CD14-positive monocyte (primary cell): Measurements from ENCODE around the gene ZFP82. TPM values are rescaled to one million over a fixed set of nuclear protein-coding genes. Genes with fewer than 3 reads are reported as not detected.

ENCODE experiments used
- DNase-seq, 3 donors: peaks; one replicate each; pipeline ENCODE4 v3.0.0-alpha.2; 2011 to 2022
- H2AFZ ChIP-seq: 2 replicates; pipeline ENCODE4 v1.6.0; 2012; ENCODE audit warnings: mild to moderate bottlenecking, low read depth, low read length, inconsistent platforms; ENCODE audit not compliant: insufficient read depth, poor library complexity, severe bottlenecking
- H3K27ac ChIP-seq, 2 donors: 1 replicate in 1 of 2; 2 replicates in 1 of 2; pipeline ENCODE4 v1.5.1; 2012 to 2013; ENCODE audit warnings: low read length in 2 of 2, control low read depth in 1 of 2, inconsistent platforms in 1 of 2, low read depth in 1 of 2, mild to moderate bottlenecking in 1 of 2
- H3K27me3 ChIP-seq, 2 donors: one replicate each; pipeline versions ENCODE4 v1.6.0 to v1.6.1; 2011 to 2013; ENCODE audit warnings: low read length in 2 of 2; ENCODE audit not compliant: control insufficient read depth in 2 of 2, insufficient read depth in 2 of 2
- H3K36me3 ChIP-seq, 2 donors: replicated peaks in 1 of 2; 1 replicate in 1 of 2; 2 replicates in 1 of 2; pipeline versions ENCODE4 v1.5.1 to v1.6.1; 2012 to 2013; ENCODE audit warnings: low read length in 2 of 2, control low read depth in 1 of 2, inconsistent platforms in 1 of 2, mild to moderate bottlenecking in 1 of 2; ENCODE audit not compliant: insufficient read depth in 2 of 2, control insufficient read depth in 1 of 2
- H3K4me1 ChIP-seq, 2 donors: 1 replicate in 1 of 2; 2 replicates in 1 of 2; pipeline versions ENCODE4 v1.5.1 to v1.6.1; 2012 to 2013; ENCODE audit warnings: low read length in 2 of 2, control low read depth in 1 of 2, inconsistent platforms in 1 of 2, mild to moderate bottlenecking in 1 of 2, moderate library complexity in 1 of 2; ENCODE audit not compliant: insufficient read depth in 2 of 2, control insufficient read depth in 1 of 2
- H3K4me2 ChIP-seq: replicated peaks from 2 replicates; pipeline ENCODE3; 2012; ENCODE audit warnings: low read length, moderate library complexity, mild to moderate bottlenecking; ENCODE audit not compliant: poor library complexity, severe bottlenecking; ENCODE audit errors: extremely low read depth
- H3K4me3 ChIP-seq, 3 experiments: fragments of 200-600 bp in 1 of 3; sonication (generic) in 1 of 3; replicated peaks in 1 of 3; 1 replicate in 2 of 3; 2 replicates in 1 of 3; pipeline ENCODE4 v1.5.1; 2011 to 2013; ENCODE audit warnings: low read length in 3 of 3, mild to moderate bottlenecking in 3 of 3, control low read depth in 2 of 3, low read depth in 2 of 3, inconsistent platforms in 1 of 3, moderate library complexity in 1 of 3
- H3K79me2 ChIP-seq: 2 replicates; pipeline ENCODE4 v1.6.0; 2012; ENCODE audit warnings: mild to moderate bottlenecking, control low read depth, inconsistent platforms, low read length, moderate library complexity; ENCODE audit not compliant: insufficient read depth
- H3K9ac ChIP-seq: 2 replicates; pipeline ENCODE4 v1.6.0; 2017; ENCODE audit warnings: low read length, mild to moderate bottlenecking; ENCODE audit not compliant: insufficient read depth, poor library complexity, severe bottlenecking
- H3K9me3 ChIP-seq, 2 donors: replicated peaks in 1 of 2; 1 replicate in 1 of 2; 2 replicates in 1 of 2; pipeline versions ENCODE4 v1.5.1 to v1.6.1; 2012 to 2013; ENCODE audit warnings: low read length in 2 of 2, control low read depth in 1 of 2; ENCODE audit not compliant: control insufficient read depth in 1 of 2, insufficient read depth in 1 of 2
- H4K20me1 ChIP-seq: 2 replicates; pipeline ENCODE4 v1.6.0; 2012; ENCODE audit warnings: mild to moderate bottlenecking, low read length, control low read depth, moderate library complexity; ENCODE audit not compliant: insufficient read depth
- H3K27ac Mint-ChIP-seq, 7 donors: one replicate each; pipeline ENCODE4 v1.8.0; 2020; ENCODE audit warnings: mild to moderate bottlenecking in 7 of 7, mixed read lengths in 7 of 7, moderate library complexity in 6 of 7, inconsistent platforms in 2 of 7
- H3K27me3 Mint-ChIP-seq, 3 donors: one replicate each; pipeline ENCODE4 v1.8.0; 2021 to 2022; ENCODE audit warnings: low read depth in 3 of 3, mild to moderate bottlenecking in 3 of 3, mixed read lengths in 3 of 3, moderate library complexity in 3 of 3, inconsistent platforms in 1 of 3
- H3K36me3 Mint-ChIP-seq, 2 donors: one replicate each; pipeline ENCODE4 v1.8.0; 2020; ENCODE audit warnings: mixed read lengths in 2 of 2, inconsistent platforms in 1 of 2, mild to moderate bottlenecking in 1 of 2
- H3K4me1 Mint-ChIP-seq: one replicate; pipeline ENCODE4 v1.8.0; 2020; ENCODE audit warnings: mild to moderate bottlenecking, mixed read lengths
- H3K4me3 Mint-ChIP-seq, 2 donors: one replicate each; pipeline ENCODE4 v1.8.0; 2020; ENCODE audit warnings: mild to moderate bottlenecking in 2 of 2, mixed read lengths in 2 of 2, moderate library complexity in 1 of 2
- H3K9me3 Mint-ChIP-seq, 7 donors: one replicate each; pipeline ENCODE4 v1.8.0; 2020 to 2022; ENCODE audit warnings: mixed read lengths in 7 of 7, mild to moderate bottlenecking in 6 of 7, moderate library complexity in 6 of 7, inconsistent platforms in 2 of 7
- CTCF ChIP-seq: fragments of 200-600 bp; IDR thresholded peaks from one replicate; pipeline ENCODE4 v1.8.0; 2022; ENCODE audit warnings: antibody characterized with exemption, mild to moderate bottlenecking
- WGBS: methylation state at CpG from one replicate; pipeline ENCODE4 v1.1.5; 2013; ENCODE audit warnings: missing lambda C conversion rate; ENCODE audit not compliant: insufficient coverage; 5-methylcytosine and 5-hydroxymethylcytosine counted together
- intact Hi-C, 2 donors: fragments of 100-400 bp; cut with micrococcal nuclease; formaldehyde crosslinking; loops; one replicate each; pipeline versions ENCODE4 v1.15.0 to v1.15.1; 2023
- polyA plus RNA-seq, 3 donors: library from polyadenylated mRNA; depleted of rRNA in 1 of 3; unstranded in 2 of 3; stranded (reverse) in 1 of 3; fragments of 300-500 nt in 2 of 3; fragments of >200 nt in 1 of 3; fragmentation: Illumina TruSeq in 2 of 3; gene quantifications; 1 replicate in 2 of 3; 2 replicates in 1 of 3; pipeline ENCODE4 v1.2.3, GENCODE V29; 2012 to 2021

The ZFP82 gene
- polyA plus RNA-seq, 3 donors, result 0.33 to 0.46 (median 0.45) TPM

GRCh38 chr19:36404498-36404897 is 13.9 kb downstream of the ZFP82 start:
- no peaks in the 10 kb centered on the region for H3K4me1 Mint-ChIP-seq

GRCh38 chr19:36401475-36401874 is 17.0 kb downstream of the ZFP82 start:
- Histone ChIP-seq H3K36me3 (peaks cover 18 to 75% of the 10 kb centered on the region in 2 donors), H4K20me1 (no peaks in the 10 kb centered on the region), H3K27me3 (no peaks in the 10 kb centered on the region), H3K9me3 (peaks cover 61 to 88% of the 10 kb centered on the region in 2 donors), H3K79me2 (no peaks in the 10 kb centered on the region), H3K27ac (no peak overlapping the region), H3K9ac (no peak overlapping the region), H3K4me2 (no peak overlapping the region), H3K4me3 (peak overlapping the region in 1 of 3 experiments; percentile 12), H3K4me1 (no peaks in the 10 kb centered on the region), H2AFZ (no peak overlapping the region)
- WGBS, result 73% methylated on average over 6 of the region's 7 CpGs
- Mint-ChIP-seq H3K36me3 (peaks cover 55 to 72% of the 10 kb centered on the region in 2 donors), H3K4me1 (no peaks in the 10 kb centered on the region), H3K27me3 (no peaks in the 10 kb centered on the region), H3K27ac (peak overlapping the region in 1 of 7 donors; percentile 50), H3K9me3 (peaks cover 40 to 86% (median 59%) of the 10 kb centered on the region in 7 donors), H3K4me3 (peak overlapping the region in 1 of 2 donors; percentile 25)
- intact Hi-C loops, result no loop called here
- DNase-seq, result no peak
- no peak for TF ChIP-seq CTCF

More at GRCh38 chr19:36404498-36404897, 13.9 kb downstream of the ZFP82 start:
- Histone ChIP-seq H3K36me3 (peaks cover 37 to 88% of the 10 kb centered on the region in 2 donors), H3K27me3 (no peaks in the 10 kb centered on the region), H3K79me2 (no peaks in the 10 kb centered on the region), H3K9me3 (peaks cover 55 to 87% of the 10 kb centered on the region in 2 donors), H3K9ac (no peak overlapping the region), H3K27ac (no peak overlapping the region), H4K20me1 (no peaks in the 10 kb centered on the region), H3K4me2 (no peak overlapping the region), H3K4me3 (no peak overlapping the region), H2AFZ (no peak overlapping the region), H3K4me1 (no peaks in the 10 kb centered on the region)
- no peak overlapping the region for H3K4me3 Mint-ChIP-seq
- no peak overlapping the region for H3K27ac Mint-ChIP-seq
- intact Hi-C loops, result no loop called here
- peaks cover 67 to 80% of the 10 kb centered on the region in 2 donors for H3K36me3 Mint-ChIP-seq
- H3K9me3 Mint-ChIP-seq, result peaks cover 43 to 78% (median 63%) of the 10 kb centered on the region in 7 donors
- no peak for TF ChIP-seq CTCF
- no peak for DNase-seq
- WGBS, result 88% methylated on average over 3 of the region's 3 CpGs
- H3K27me3 Mint-ChIP-seq, result no peaks in the 10 kb centered on the region
